Ovary (tissue), 9 donors: Measurements from ENCODE around the gene ZDHHC1. TPM values are rescaled to one million over a fixed set of nuclear protein-coding genes. Genes with fewer than 3 reads are reported as not detected.
"Not testable (repeated sequence)": the region's sequence is repeated elsewhere in the genome, so short reads cannot be mapped to it uniquely, and the experiment has no call there.

Source experiments
- DNase-seq, 5 donors: peaks; one replicate each; pipeline ENCODE4 v3.0.0-alpha.2; 2019 to 2020
- H3K27ac ChIP-seq, 2 donors: fragments of 200-600 bp; one replicate each; pipeline versions ENCODE4 v1.5.1 to v1.8.0; 2019 to 2022
- H3K27me3 ChIP-seq: fragments of 200-600 bp; one replicate; pipeline ENCODE4 v1.8.0; 2022
- H3K36me3 ChIP-seq: fragments of 200-600 bp; sonication (generic); one replicate; pipeline ENCODE4 v1.5.1; 2019
- H3K4me1 ChIP-seq: one replicate; pipeline ENCODE4 v1.8.1; 2013; ENCODE audit warnings: mild to moderate bottlenecking, moderate library complexity; ENCODE audit not compliant: insufficient read depth
- H3K4me3 ChIP-seq: fragments of 200-600 bp; sonication (generic); one replicate; pipeline ENCODE4 v1.5.1; 2017
- H3K9me3 ChIP-seq, 2 donors: fragments of 200-600 bp in 1 of 2; sonication (generic) in 1 of 2; one replicate each; pipeline versions ENCODE4 v1.5.1 to v1.8.1; 2013 to 2019; ENCODE audit warnings: mild to moderate bottlenecking in 1 of 2, moderate library complexity in 1 of 2
- CTCF ChIP-seq, 3 donors: fragments of 450-650 bp in 2 of 3; fragments of 200-600 bp in 1 of 3; IDR thresholded peaks; one replicate each; pipeline versions ENCODE4 v1.5.1 to v1.8.0; 2016 to 2022; ENCODE audit warnings: antibody characterized with exemption in 3 of 3, mild to moderate bottlenecking in 1 of 3
- EP300 ChIP-seq: sonication (generic); formaldehyde crosslinking; IDR thresholded peaks from one replicate; pipeline ENCODE4 v1.6.1; 2017; ENCODE audit warnings: antibody characterized with exemption
- POLR2A ChIP-seq: fragments of 450-650 bp; IDR thresholded peaks from one replicate; pipeline ENCODE4 v1.6.1; 2017; ENCODE audit warnings: antibody characterized with exemption, mild to moderate bottlenecking, moderate library complexity
- WGBS, 3 donors: extraction: QIAGEN DNeasy Blood & Tissue Kit in 1 of 3; methylation state at CpG; one replicate each; pipeline versions ENCODE4 v1.1.5 to v1.1.7; 2013 to 2017; 5-methylcytosine and 5-hydroxymethylcytosine counted together
- intact Hi-C, 4 donors: fragments of 100-400 bp; cut with DNase I; formaldehyde crosslinking; loops; one replicate each; pipeline versions ENCODE4 v1.11.0 to v1.15.1; 2022 to 2023
- polyA plus RNA-seq, 2 donors: library from polyadenylated mRNA; stranded (reverse); fragments of 200-250 nt in 1 of 2; fragments of 350-450 nt in 1 of 2; fragmentation: Illumina TruSeq in 1 of 2; extraction: RNeasy Lipid Tissue Mini Kit (QIAGEN cat#74804) in 1 of 2; gene quantifications; one replicate each; pipeline ENCODE4 v1.2.3, GENCODE V29; 2013 to 2014
- total RNA-seq, 7 donors: library from RNA; depleted of rRNA in 2 of 7; stranded (reverse); fragments of >200 nt in 2 of 7; fragmentation: NEBNext Ultra II Directional in 3 of 7; extraction: Animal tissue kit (Norgen Biotek cat#: 25700) in 3 of 7; gene quantifications; one replicate each; pipeline versions ENCODE4 v1.1.0 to v1.2.4, GENCODE V29; 2016 to 2023
- donor health status: DM: no; HTN: no; CAD: no; lungs with moderate emphysema.
- donor health status: DM: no; HTN: no; CAD: no.
- donor health status: Bipolar disorder and iron deficiency.
- donor health status: DM: yes; HTN: yes; CAD: no.
- donor health status: DM: no; HTN: no; CAD: no.
- donor health status: DM: yes; HTN: yes; CAD: no.

ZDHHC1 gene
- total and polyA plus RNA-seq, 9 donors: 1.4 to 45.5 (median 21.9) TPM

GRCh38 chr16:67386861-67387455 lies 29.3 kb downstream of the ZDHHC1 start:
- H3K36me3 ChIP-seq: no peaks in the 10 kb centered on the region

GRCh38 chr16:67384778-67385510 lies 31.3 kb downstream of the ZDHHC1 start:
- H3K4me3 ChIP-seq: no peak overlapping the region
- 80 to 86% (median 83%) methylated on average over 8 of the region's 8 CpGs for WGBS, 3 donors

More at GRCh38 chr16:67386861-67387455, 29.3 kb downstream of the ZDHHC1 start:
- Histone ChIP-seq H3K27me3 (no peaks in the 10 kb centered on the region), H3K4me1 (no peaks in the 10 kb centered on the region), H3K4me3 (no peak overlapping the region), H3K9me3 (no peaks in the 10 kb centered on the region), H3K27ac (no peak overlapping the region)
- intact Hi-C loops: no loop called here
- DNase-seq: no peak
- 93 to 97% (median 96%) methylated on average over 5 of the region's 5 CpGs for WGBS, 3 donors
- TF ChIP-seq CTCF (IDR thresholded peaks at IDR 0.05): no peak
- TF ChIP-seq POLR2A: no peak

GRCh38 chr16:67383284-67383683 lies 33.0 kb downstream of the ZDHHC1 start:
- Histone ChIP-seq H3K4me3 (no peak overlapping the region), H3K36me3 (no peaks in the 10 kb centered on the region), H3K4me1 (no peaks in the 10 kb centered on the region), H3K9me3 (no peaks in the 10 kb centered on the region), H3K27me3 (no peaks in the 10 kb centered on the region), H3K27ac (no peak overlapping the region)
- intact Hi-C loops: no loop called here
- WGBS, 3 donors: 50 to 91% (median 60%) methylated on average over 3 of the region's 3 CpGs
- TF ChIP-seq CTCF (IDR thresholded peaks at IDR 0.05): no peak
- TF ChIP-seq POLR2A: no peak
- no peak for TF ChIP-seq EP300
- DNase-seq: no peak

More at GRCh38 chr16:67384778-67385510, 31.3 kb downstream of the ZDHHC1 start:
- Histone ChIP-seq H3K27me3 (no peaks in the 10 kb centered on the region), H3K9me3 (no peaks in the 10 kb centered on the region), H3K4me1 (no peaks in the 10 kb centered on the region), H3K36me3 (no peaks in the 10 kb centered on the region), H3K27ac (no peak overlapping the region)
- no peak for DNase-seq
- intact Hi-C loops: no loop called here
- TF ChIP-seq EP300: no peak
- TF ChIP-seq POLR2A: no peak
- TF ChIP-seq CTCF (IDR thresholded peaks at IDR 0.05): no peak

GRCh38 chr16:67378642-67379041 lies 37.6 kb downstream of the ZDHHC1 start:
- no peak for DNase-seq
- H3K4me1 ChIP-seq: no peaks in the 10 kb centered on the region
- no peaks in the 10 kb centered on the region for H3K27me3 ChIP-seq
- 78 to 80% (median 78%) methylated on average over 1 of the region's 1 CpG for WGBS, 3 donors
- no peak overlapping the region for H3K27ac ChIP-seq
- no peak for TF ChIP-seq EP300
- H3K4me3 ChIP-seq: no peak overlapping the region
- no peaks in the 10 kb centered on the region for H3K36me3 ChIP-seq
- intact Hi-C loops: no loop called here
- H3K9me3 ChIP-seq: no peaks in the 10 kb centered on the region

GRCh38 chr16:67376012-67376411 lies 40.3 kb downstream of the ZDHHC1 start:
- DNase-seq, H3K4me1 ChIP-seq, H3K9me3 ChIP-seq, H3K36me3 ChIP-seq, H3K4me3 ChIP-seq, H3K27me3 ChIP-seq, H3K27ac ChIP-seq, intact Hi-C loops: not testable (repeated sequence)
- 89 to 91% (median 90%) methylated on average over 11 of the region's 11 CpGs for WGBS, 3 donors
